H7 (cell line): ENCODE measurements around the gene RNF220. TPM values are rescaled to one million over a fixed set of nuclear protein-coding genes. Genes with fewer than 3 reads are reported as not detected.
A peak's percentile ranks its signal among the peaks of the same experiment; 100 is the strongest.

Experiments
- DNase-seq: peaks from one replicate; pipeline ENCODE4 v3.0.0; 2012
- H3K27me3 ChIP-seq: 2 replicates; pipeline ENCODE4 v1.6.0; 2011; ENCODE audit warnings: mild to moderate bottlenecking, low read length; ENCODE audit not compliant: control insufficient read depth, insufficient read depth
- H3K36me3 ChIP-seq: replicated peaks from 2 replicates; pipeline ENCODE4 v1.5.1; 2011; ENCODE audit warnings: low read length; ENCODE audit not compliant: control insufficient read depth, insufficient read depth
- H3K4me3 ChIP-seq: 2 replicates; pipeline ENCODE4 v1.5.1; 2011; ENCODE audit warnings: low read depth, mild to moderate bottlenecking, control low read depth, low read length, moderate library complexity; ENCODE audit not compliant: insufficient read depth
- total RNA-seq: library from RNA; depleted of rRNA; stranded (reverse); fragments of >200 nt; shearing (Covaris generic); gene quantifications from 2 replicates; pipeline ENCODE4 v1.2.3, GENCODE V29; 2014; rRNA removed

RNF220 gene
- 187 and 189 TPM in 2 replicates for total RNA-seq

- Histone ChIP-seq H3K36me3 (no peaks in the 10 kb centered on the region), H3K27me3 (peaks cover 46% of the 10 kb centered on the region)
Observed at GRCh38 chr1:44405031-44405797, at the start of gene RNF220. Gene RNF220, plus strand, starts transcription at chr1:44405255.

GRCh38 chr1:44355582-44356305, 49.3 kb upstream of the RNF220 start:
- no peaks in the 10 kb centered on the region for H3K27me3 ChIP-seq
- DNase-seq: no peak
- no peaks in the 10 kb centered on the region; the same call in 1 of the 2 replicates for H3K36me3 ChIP-seq
- H3K4me3 ChIP-seq: peak overlapping the region; percentile 24

More at GRCh38 chr1:44405031-44405797, at the start of gene RNF220:
- H3K4me3 ChIP-seq: peak within 1 kb of the TSS; percentile 57
- peak; percentile 80 for DNase-seq

GRCh38 chr1:44357710-44358109, 47.3 kb upstream of the RNF220 start:
- Histone ChIP-seq H3K4me3 (no peak overlapping the region), H3K27me3 (no peaks in the 10 kb centered on the region), H3K36me3 (no peaks in the 10 kb centered on the region)
- no peak for DNase-seq

DNA sequence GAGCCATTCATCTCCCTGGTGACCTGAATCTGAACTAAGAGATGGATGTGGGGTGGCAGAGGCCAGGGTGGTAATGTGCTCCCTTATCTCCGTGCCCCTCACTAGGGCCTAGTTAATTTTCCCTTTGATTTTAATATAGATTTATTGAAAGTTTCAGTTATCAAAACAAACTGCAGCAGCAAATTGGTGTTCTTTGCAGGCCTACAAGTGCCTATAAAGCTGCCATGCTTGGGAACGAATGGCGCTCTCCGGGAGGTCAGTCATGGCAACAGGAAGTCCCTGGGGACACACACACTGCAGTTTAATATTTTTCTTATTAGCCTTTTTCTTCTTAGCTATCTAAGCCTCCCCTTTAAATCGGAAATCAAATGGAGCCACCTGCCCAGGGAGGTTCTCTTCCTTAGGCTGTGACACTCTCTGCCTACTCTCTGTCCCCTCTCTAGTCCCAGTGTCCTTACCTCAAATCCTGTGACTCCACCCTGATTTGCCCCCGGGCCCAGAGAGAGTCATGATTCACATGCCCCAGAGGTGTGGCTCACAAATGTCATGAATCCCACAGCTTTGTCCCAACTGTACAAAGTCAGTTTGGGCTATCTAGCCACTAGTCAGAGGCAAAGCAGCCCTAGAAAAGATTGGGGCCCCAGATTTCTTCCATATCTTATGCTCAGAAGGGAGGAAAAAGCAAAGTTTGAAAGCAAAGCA, 45.7 kb upstream of the RNF220 start:
- no peaks in the 10 kb centered on the region for H3K27me3 ChIP-seq
- no peak for DNase-seq
- H3K4me3 ChIP-seq: no peak overlapping the region
- H3K36me3 ChIP-seq: no peaks in the 10 kb centered on the region

GRCh38 chr1:44361478-44361877, 43.6 kb upstream of the RNF220 start:
- Histone ChIP-seq H3K4me3 (no peak overlapping the region), H3K27me3 (peaks cover 3% of the 10 kb centered on the region; the same call in 1 of the 2 replicates), H3K36me3 (no peaks in the 10 kb centered on the region)
- peak; percentile 44 for DNase-seq

- peaks cover 4% of the 10 kb centered on the region; the same call in 1 of the 2 replicates for H3K27me3 ChIP-seq
- DNase-seq: no peak
- no peaks in the 10 kb centered on the region for H3K36me3 ChIP-seq
- no peak overlapping the region for H3K4me3 ChIP-seq
Observed at GRCh38 chr1:44366371-44366975, 38.6 kb upstream of the RNF220 start.

- Histone ChIP-seq H3K27me3 (peaks cover 4% of the 10 kb centered on the region; the same call in 1 of the 2 replicates), H3K36me3 (no peaks in the 10 kb centered on the region), H3K4me3 (no peak overlapping the region)
- DNase-seq: no peak
Observed at GRCh38 chr1:44367944-44368343, 37.1 kb upstream of the RNF220 start.

- no peaks in the 10 kb centered on the region for H3K36me3 ChIP-seq
- DNase-seq: peak; percentile 38
- H3K27me3 ChIP-seq: peaks cover 4% of the 10 kb centered on the region; the same call in 1 of the 2 replicates
- H3K4me3 ChIP-seq: no peak overlapping the region
Observed at GRCh38 chr1:44368471-44369151, 36.4 kb upstream of the RNF220 start.

- H3K4me3 ChIP-seq: no peak overlapping the region
- H3K27me3 ChIP-seq: peaks cover 2% of the 10 kb centered on the region; the same call in 1 of the 2 replicates
- H3K36me3 ChIP-seq: no peaks in the 10 kb centered on the region
- DNase-seq: no peak
Observed at GRCh38 chr1:44371206-44371605, 33.8 kb upstream of the RNF220 start.

DNA sequence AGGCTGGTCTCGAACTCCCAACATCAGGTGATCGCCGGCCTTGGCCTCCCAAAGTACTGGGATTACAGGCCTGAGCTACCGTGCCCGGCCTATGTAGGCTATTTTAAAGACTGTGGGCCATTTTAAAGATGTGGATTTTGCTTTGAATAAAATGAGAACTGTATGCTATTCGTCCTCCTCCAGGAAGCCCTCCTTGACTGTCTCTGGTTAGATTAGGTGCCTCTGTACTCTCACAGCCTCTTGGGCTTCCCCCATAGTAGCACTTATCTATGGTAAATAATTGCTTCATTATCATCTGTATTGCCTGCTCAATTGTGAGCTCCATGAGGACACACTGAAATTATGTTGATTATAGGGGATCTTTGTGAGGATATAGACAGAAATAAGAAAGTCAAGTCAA, 29.5 kb upstream of the RNF220 start:
- no peaks in the 10 kb centered on the region for H3K36me3 ChIP-seq
- no peak overlapping the region for H3K4me3 ChIP-seq
- DNase-seq: no peak
- peaks cover 1% of the 10 kb centered on the region for H3K27me3 ChIP-seq

DNA sequence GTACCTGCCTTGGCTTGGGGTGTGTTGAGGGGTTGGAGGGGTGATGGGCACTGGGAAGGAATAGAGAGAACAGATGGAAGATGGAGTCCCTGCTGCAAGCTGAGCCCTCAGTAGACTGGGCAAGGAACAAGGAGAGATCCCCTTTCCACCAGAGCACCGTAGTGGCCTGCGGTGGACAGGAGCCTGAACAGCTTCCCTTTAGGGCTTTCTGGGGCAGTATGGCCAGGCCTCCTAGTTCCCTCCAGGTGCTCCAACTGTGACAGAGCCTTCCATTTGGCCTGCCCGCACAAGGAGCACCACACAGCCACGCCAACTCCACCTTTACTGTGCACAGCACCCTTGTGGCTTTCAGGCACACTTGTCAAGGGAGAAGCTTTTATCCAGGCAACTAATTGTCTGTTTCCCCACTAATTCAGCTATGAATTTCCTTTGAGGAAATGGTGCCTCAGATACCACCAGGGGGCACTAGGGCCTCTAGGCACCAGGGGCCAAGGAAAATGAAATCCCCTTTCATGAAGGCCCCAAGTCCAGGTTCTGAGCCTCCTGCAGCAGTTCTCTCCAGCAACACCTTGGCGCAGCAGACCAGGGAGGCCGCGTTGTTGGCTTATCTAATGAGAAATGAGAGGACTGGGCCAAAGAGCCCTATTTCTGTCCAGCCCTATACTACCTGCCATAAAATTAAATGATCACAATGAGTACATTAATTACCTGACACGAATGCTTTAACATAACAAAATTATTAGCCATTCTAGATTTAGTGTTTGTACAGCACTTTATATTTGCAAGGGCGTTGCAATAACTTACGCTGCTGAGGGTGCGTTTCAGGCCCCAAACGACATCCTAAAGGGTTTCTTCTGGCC, 26.9 kb upstream of the RNF220 start:
- Histone ChIP-seq H3K36me3 (no peaks in the 10 kb centered on the region), H3K27me3 (peaks cover 3% of the 10 kb centered on the region)
- peak; percentile 79 for DNase-seq

DNA sequence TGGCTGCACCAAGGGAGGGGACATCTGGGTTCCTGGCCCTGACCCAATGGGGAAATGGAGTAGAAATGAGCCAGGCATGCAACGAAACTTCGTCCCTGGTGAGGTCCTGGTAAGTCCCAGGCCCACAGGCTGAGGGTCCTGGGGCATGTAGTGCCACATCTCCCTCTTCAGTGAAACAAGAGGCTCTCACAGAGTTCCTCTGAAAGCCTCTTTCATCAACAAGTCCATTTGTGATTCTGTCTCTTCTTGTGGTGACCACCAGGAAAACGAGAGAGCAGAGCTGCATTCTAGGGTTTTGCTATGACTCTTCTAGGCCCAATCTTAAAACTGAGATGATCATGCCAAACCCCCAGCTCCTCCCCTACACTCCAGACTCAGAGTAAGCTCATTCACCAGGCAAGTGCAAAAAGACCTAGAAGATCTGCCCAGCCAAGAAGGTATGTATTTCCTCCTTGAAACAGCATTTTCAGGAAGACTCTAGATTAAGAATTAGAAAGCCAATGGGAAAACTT, 24.3 kb upstream of the RNF220 start:
- DNase-seq: no peak
- Histone ChIP-seq H3K27me3 (peaks cover 3% of the 10 kb centered on the region), H3K4me3 (no peak overlapping the region), H3K36me3 (no peaks in the 10 kb centered on the region)

More for the DNA sequence above, 26.9 kb upstream of the RNF220 start:
- no peak overlapping the region for H3K4me3 ChIP-seq

DNA sequence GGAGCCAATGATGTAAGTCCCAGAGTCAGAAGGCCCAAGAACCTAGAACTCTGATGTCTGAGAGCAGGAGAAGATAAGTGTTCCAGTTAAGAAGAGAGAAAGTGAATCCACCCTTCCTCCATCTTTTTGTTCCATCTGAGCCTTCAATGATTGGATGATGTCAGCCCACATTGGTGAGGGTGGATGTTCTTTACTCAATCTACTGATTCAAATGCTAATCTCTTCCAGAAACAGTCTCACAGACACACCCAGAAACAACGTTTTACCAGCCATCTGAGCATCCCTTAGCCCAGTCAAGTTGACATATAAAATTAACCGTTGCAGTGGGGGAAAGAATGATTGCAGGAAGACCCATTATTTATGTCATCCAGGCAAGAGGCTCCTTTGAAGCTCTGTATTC, 16.5 kb upstream of the RNF220 start:
- Histone ChIP-seq H3K27me3 (peaks cover 4% of the 10 kb centered on the region), H3K4me3 (no peak overlapping the region), H3K36me3 (no peaks in the 10 kb centered on the region)
- no peak for DNase-seq
